ENCODE results near the gene TMEM240.
"Not testable (repeated sequence)": the region's sequence is repeated elsewhere in the genome, so short reads cannot be mapped to it uniquely, and the experiment has no call there.

TMEM240 gene

DNA sequence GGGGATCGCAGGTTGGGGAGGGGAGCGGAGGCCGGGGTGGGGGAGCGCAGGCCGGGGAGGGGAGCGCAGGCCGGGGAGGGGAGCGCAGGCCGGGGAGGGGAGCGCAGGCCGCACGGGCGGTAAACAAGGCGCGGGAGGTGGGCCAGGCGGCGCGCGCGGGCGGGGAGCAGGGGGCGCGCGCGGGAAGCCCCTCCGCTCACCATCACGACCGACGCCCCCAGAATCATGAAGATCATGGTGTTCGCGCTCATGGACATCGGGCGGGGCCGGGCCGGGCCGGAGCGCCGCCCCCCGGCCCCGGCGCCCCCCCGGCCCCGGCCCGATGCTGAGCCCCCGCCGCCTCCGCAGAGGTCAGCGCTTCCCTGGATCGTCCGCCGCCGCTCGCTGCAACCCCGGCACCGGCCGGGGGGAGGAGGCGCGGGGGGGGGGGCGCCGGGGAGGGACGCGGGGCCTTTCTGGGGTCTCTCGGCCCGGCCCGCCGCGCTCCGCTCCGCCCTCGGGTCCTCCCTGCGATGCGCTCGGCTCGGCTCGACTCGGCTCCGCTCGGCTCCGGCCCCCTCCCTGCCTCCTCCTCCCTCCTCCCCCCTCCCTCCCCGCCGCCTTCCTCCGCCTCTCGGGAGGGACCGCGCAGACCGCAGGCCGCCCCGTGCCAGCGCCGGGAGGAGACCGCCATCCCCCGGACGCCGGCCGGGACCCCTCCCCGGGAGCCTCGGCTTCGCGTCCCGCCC, at the start of gene TMEM240:
Gene TMEM240, minus strand, starts transcription at position 535 of the 728 bp plus-strand sequence. Its CDS starts 278 bp downstream, at position 257.
- peak; percentile 68 for DNase-seq

- DNase-seq = no peak
Measured at GRCh38 chr1:1583347-1584010, 43.1 kb upstream of the TMEM240 start.

DNA sequence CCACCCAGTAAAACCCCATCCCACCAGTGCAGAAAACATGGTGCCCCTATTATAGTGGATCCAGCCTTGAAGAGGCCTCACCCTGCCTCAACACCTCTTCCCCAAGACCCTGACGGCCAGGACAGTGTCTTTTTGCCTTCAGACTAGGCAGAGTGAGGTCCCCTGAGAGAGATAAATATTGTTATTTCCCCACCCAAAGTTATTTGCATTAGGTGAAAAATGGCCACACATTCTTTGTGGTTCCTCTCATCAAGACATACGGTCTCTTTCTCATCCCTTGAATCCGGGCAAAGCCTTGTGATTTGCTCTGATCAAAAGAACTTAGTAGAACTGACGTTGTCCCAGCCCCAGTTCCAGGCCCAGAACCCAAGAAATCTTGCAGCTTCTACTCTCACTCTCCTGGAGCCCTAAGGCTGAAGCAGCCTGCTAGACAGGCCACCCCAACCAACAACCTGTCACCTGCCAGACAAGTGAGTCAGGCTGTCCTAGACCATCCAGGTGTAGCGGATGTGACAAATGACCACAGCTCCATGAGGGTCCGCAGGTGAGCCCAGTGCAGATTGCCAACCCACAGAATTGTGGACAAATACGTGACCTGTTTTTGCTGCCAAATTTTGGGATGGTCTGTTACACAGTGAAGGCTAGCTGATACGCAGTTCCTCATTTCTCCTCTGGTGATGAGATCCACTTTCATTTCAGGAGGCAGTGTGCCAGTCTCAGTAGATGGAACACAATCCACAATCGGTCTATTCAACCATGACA, 42.3 kb upstream of the TMEM240 start:
- DNase-seq = no peak

- no peak for DNase-seq
Measured at GRCh38 chr1:1578371-1578940, 38.0 kb upstream of the TMEM240 start.

GRCh38 chr1:1577367-1578011, 37.1 kb upstream of the TMEM240 start:
- no peak for DNase-seq

- DNase-seq = peak; percentile 92
Measured at GRCh38 chr1:1574721-1575537, 34.5 kb upstream of the TMEM240 start, which contains the start of gene SSU72. Gene SSU72 (minus strand): TSS chr1:1574863. CDS start chr1:1574557, 306 bp downstream.

- DNase-seq = peak; percentile 70
Measured at GRCh38 chr1:1573843-1574720, 33.7 kb upstream of the TMEM240 start.

DNA sequence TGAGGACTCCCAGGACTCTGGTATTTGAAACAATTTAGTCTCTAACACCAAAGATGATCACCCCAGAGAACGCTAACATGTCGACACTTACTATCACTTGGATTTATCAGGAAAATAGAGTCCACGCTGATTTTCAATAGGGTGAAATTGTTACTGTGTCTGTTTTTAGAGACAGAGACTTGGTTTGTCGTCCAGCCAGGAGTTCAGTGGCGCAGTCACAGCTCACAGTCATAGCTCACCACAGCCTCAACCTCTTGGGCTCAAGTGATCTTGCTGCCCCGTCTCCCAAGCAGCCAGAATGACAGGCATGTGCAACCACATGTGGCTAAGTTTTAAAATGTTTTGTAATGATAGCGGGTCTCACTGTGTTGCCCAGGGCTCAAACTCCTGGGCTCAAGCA, 28.9 kb upstream of the TMEM240 start:
- DNase-seq = no peak

- DNase-seq = no peak
Measured at GRCh38 chr1:1567891-1568291, 27.5 kb upstream of the TMEM240 start.

DNA sequence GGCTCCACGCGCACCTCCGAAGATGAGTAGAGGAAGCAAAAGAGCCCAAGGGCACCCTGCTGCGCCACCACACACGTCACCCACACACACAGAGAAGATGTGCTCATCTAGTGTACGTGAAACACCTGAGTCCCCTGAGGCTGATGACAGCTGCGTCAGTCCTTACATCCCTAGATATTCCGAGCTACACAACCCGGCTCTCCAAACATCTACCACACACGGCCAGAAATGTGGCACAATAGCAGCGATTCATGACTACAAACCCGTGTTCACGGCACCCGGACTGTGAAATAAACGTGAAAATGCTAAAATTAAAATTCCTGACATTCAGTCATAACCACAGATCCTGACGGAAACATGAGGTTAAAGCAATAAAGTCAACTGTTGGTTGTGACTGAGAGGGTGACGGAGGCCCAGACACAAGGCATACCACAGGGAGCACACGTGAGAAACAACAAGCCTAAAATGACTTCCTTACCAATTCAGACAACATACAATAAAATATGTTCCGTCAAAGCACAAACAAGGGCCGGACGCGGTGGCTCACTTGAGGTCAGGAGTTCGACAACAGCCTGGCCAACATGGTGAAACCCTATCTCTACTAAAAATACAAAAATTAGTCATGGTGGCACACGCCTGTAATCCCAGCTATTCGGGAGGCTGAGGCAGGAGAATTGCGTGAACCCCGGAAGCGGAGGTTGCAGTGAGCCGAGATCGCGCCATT, 26.9 kb upstream of the TMEM240 start:
- DNase-seq = no peak

DNA sequence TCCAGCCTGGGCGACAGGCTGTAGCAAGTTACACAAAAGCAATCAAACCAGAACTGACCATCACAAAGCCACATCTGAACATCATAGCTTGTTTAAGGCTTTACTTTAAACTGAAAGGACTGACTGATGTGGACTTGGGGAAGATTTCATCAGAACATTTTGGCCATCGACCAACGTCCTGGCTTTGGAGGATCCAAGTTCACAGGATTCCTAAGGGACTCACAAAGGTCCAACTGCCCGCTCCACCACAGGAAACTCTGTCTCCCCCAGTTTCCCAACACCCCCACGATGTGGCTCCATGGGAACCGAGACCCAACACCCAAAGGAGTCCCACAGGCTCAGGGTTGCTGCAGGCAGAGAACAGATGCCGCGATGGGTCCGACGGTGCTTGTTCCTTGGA, 24.9 kb upstream of the TMEM240 start:
- DNase-seq = no peak

- DNase-seq = no peak
Measured at GRCh38 chr1:1564268-1564667, 23.8 kb upstream of the TMEM240 start.

GRCh38 chr1:1563688-1564087, 23.3 kb upstream of the TMEM240 start:
- no peak for DNase-seq

GRCh38 chr1:1562556-1563195, 22.3 kb upstream of the TMEM240 start:
- DNase-seq = no peak

DNA sequence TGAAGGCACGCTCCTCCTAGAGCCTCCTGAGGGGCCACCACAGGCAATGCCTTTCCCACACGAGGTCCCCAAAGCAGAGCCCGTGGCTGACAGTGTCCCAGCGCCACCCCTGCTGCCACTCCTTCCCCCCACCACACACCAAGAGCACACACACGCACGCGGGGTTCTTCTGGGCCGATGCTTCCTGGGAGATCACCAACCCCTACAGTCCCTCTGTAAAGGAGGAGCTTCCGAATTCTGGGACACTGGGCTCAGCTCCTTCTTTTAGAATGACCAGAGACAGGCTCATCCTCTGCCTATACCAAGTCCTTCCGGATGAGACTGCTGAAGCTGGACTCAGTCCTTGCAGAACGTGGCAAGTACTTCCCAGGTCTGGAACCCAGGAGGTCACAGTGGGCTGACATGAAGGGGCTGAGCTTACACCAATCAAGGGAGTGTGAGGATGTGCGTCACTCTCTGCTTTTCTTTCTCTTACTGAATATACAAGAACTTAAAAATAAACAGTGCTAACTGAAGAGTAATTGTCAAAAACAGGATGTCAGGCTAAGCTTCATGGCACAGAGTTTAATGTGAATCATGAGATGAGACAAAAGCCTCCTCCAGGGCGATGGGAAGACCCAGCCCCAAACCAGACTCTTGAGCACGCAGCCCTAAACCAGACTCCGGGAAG, 21.5 kb upstream of the TMEM240 start:
- DNase-seq = no peak

GRCh38 chr1:1560178-1560577, 19.8 kb upstream of the TMEM240 start:
- DNase-seq = no peak

GRCh38 chr1:1559066-1559465, 18.6 kb upstream of the TMEM240 start:
- no peak for DNase-seq

GRCh38 chr1:1558591-1558990, 18.2 kb upstream of the TMEM240 start:
- DNase-seq = no peak

DNA sequence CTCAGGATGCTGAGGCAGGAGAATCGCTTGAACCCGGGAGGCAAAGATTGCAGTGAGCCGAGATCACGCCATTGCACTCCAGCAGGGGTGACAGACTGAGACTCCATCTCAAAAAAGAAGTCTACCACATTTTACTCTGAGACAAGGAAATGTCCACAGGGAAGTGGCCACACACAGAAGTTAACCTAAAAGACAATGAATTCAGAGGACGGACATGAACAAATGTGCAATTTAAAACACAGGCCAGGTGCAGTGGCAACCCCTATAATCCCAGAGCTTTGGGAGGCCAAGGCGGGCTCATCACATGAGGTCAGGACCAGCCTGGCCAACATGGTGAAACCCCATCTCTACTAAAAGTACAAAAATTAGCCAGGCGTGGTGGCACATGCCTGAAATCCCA, 17.3 kb upstream of the TMEM240 start:
- not testable (repeated sequence) for DNase-seq
